HG02678 (cell line): ENCODE measurements around the gene CAGE1.
A peak's percentile ranks its signal among the peaks of the same experiment; 100 is the strongest.
"Not testable (repeated sequence)": the region's sequence is repeated elsewhere in the genome, so short reads cannot be mapped to it uniquely, and the experiment has no call there.

ENCODE experiments used
- ATAC-seq: cut with Tn5 transposase; IDR thresholded peaks from one replicate; pipeline ENCODE4 v1.9.1; 2021; ENCODE audit warnings: mild to moderate bottlenecking, moderate library complexity; ENCODE audit not compliant: unreplicated experiment

Gene CAGE1

GRCh38 chr6:7341271-7341670 is 48.3 kb downstream of the CAGE1 start:
- no peak for ATAC-seq

- ATAC-seq = not testable (repeated sequence)
Observed at GRCh38 chr6:7339007-7339732, 50.4 kb downstream of the CAGE1 start.

GRCh38 chr6:7338031-7338430 is 51.5 kb downstream of the CAGE1 start:
- ATAC-seq = no peak

- ATAC-seq = no peak
Observed at GRCh38 chr6:7335519-7335918, 54.0 kb downstream of the CAGE1 start.

- ATAC-seq = no peak
Observed at GRCh38 chr6:7334685-7335084, 54.9 kb downstream of the CAGE1 start.

GRCh38 chr6:7332090-7332745 is 57.3 kb downstream of the CAGE1 start:
- ATAC-seq = no peak

GRCh38 chr6:7331452-7331851 is 58.1 kb downstream of the CAGE1 start:
- ATAC-seq = no peak

- no peak for ATAC-seq
Observed at GRCh38 chr6:7328243-7328642, 61.3 kb downstream of the CAGE1 start.

GRCh38 chr6:7325750-7326149 is 63.8 kb downstream of the CAGE1 start:
- no peak for ATAC-seq

- ATAC-seq = peak; percentile 62
Observed at GRCh38 chr6:7324520-7324919, 65.0 kb downstream of the CAGE1 start.

GRCh38 chr6:7323074-7323473 is 66.5 kb downstream of the CAGE1 start:
- ATAC-seq = no peak

- ATAC-seq = not testable (repeated sequence)
Observed at GRCh38 chr6:7321866-7322265, 67.7 kb downstream of the CAGE1 start.

GRCh38 chr6:7319406-7319805 is 70.1 kb downstream of the CAGE1 start:
- ATAC-seq = not testable (repeated sequence)

- ATAC-seq = no peak
Observed at GRCh38 chr6:7317538-7317937, 72.0 kb downstream of the CAGE1 start.

- ATAC-seq = no peak
Observed at GRCh38 chr6:7316658-7317533, 72.6 kb downstream of the CAGE1 start.

- no peak for ATAC-seq
Observed at GRCh38 chr6:7315948-7316365, 73.6 kb downstream of the CAGE1 start.

- ATAC-seq = not testable (repeated sequence)
Observed at GRCh38 chr6:7315087-7315947, 74.2 kb downstream of the CAGE1 start.

GRCh38 chr6:7314414-7314813 is 75.1 kb downstream of the CAGE1 start:
- ATAC-seq = no peak

- no peak for ATAC-seq
Observed at GRCh38 chr6:7313505-7314165, 75.9 kb downstream of the CAGE1 start.
